ENCODE measurements around the gene RNF167. TPM values are rescaled to one million over a fixed set of nuclear protein-coding genes. Genes with fewer than 3 reads are reported as not detected.

The RNF167 gene
- total and polyA plus RNA-seq, 2 of the 13 experiments (the other 11 are each of a cell fraction or from before 2014, with no cell fraction given) = 44.1 to 45.4 TPM

DNA sequence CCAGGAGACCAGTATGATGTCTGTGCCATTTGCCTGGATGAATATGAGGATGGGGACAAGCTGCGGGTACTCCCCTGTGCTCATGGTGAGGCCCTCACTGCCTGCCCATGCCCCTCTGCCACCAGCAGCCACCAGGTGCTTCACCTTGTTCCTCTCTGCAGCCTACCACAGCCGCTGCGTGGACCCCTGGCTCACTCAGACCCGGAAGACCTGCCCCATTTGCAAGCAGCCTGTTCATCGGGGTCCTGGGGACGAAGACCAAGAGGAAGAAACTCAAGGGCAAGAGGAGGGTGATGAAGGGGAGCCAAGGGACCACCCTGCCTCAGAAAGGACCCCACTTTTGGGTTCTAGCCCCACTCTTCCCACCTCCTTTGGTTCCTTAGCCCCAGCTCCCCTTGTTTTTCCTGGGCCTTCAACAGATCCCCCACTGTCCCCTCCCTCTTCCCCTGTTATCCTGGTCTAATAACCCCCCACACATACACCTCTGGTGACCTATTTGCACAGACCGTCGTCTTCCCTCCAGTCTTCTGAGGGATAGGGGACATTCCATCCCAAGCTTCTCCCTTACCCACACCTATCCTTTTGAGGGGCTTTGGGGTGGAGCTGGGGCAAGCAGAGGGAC is 4.6 kb downstream of the RNF167 start:
- WGBS (ENCODE audit: low lambda C conversion rate) = 82% methylated on average over 7 of the region's 8 CpGs
- TF ChIP-seq RCOR2 (CRISPR knock-in tag; IDR thresholded peaks at IDR 0.05) (no peak), GATAD1 (CRISPR knock-in tag; IDR thresholded peaks at IDR 0.05) (no peak), NR2F2 (IDR thresholded peaks at IDR 0.05; ENCODE audit: borderline replicate concordance, low read depth) (no peak), NR2F1 (CRISPR knock-in tag; IDR thresholded peaks at IDR 0.05) (no peak), POLR2G (IDR thresholded peaks at IDR 0.05; ENCODE audit: low read depth, low read length) (peak; percentile 75), HOXA5 (CRISPR knock-in tag; IDR thresholded peaks at IDR 0.05) (no peak), ZNF564 (CRISPR knock-in tag; IDR thresholded peaks at IDR 0.05) (no peak), ZZZ3 (CRISPR knock-in tag; IDR thresholded peaks at IDR 0.05; ENCODE audit: borderline replicate concordance) (no peak), ZNF550 (CRISPR knock-in tag; IDR thresholded peaks at IDR 0.05; ENCODE audit: borderline replicate concordance) (no peak), SALL2 (CRISPR knock-in tag; IDR thresholded peaks at IDR 0.05) (no peak), ADNP (CRISPR knock-in tag; IDR thresholded peaks at IDR 0.05) (no peak), AKAP8 (CRISPR knock-in tag; IDR thresholded peaks at IDR 0.05) (peak; percentile 24; the same call in 1 of the 2 replicates), SIX1 (CRISPR knock-in tag; IDR thresholded peaks at IDR 0.05; ENCODE audit: borderline replicate concordance) (no peak)
- TF ChIP-seq, protein P1, sequence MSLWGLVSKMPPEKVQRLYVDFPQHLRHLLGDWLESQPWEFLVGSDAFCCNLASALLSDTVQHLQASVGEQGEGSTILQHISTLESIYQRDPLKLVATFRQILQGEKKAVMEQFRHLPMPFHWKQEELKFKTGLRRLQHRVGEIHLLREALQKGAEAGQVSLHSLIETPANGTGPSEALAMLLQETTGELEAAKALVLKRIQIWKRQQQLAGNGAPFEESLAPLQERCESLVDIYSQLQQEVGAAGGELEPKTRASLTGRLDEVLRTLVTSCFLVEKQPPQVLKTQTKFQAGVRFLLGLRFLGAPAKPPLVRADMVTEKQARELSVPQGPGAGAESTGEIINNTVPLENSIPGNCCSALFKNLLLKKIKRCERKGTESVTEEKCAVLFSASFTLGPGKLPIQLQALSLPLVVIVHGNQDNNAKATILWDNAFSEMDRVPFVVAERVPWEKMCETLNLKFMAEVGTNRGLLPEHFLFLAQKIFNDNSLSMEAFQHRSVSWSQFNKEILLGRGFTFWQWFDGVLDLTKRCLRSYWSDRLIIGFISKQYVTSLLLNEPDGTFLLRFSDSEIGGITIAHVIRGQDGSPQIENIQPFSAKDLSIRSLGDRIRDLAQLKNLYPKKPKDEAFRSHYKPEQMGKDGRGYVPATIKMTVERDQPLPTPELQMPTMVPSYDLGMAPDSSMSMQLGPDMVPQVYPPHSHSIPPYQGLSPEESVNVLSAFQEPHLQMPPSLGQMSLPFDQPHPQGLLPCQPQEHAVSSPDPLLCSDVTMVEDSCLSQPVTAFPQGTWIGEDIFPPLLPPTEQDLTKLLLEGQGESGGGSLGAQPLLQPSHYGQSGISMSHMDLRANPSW (CRISPR knock-in tag; IDR thresholded peaks at IDR 0.05; ENCODE audit: borderline replicate concordance) = no peak
- TF ChIP-seq, protein P2, sequence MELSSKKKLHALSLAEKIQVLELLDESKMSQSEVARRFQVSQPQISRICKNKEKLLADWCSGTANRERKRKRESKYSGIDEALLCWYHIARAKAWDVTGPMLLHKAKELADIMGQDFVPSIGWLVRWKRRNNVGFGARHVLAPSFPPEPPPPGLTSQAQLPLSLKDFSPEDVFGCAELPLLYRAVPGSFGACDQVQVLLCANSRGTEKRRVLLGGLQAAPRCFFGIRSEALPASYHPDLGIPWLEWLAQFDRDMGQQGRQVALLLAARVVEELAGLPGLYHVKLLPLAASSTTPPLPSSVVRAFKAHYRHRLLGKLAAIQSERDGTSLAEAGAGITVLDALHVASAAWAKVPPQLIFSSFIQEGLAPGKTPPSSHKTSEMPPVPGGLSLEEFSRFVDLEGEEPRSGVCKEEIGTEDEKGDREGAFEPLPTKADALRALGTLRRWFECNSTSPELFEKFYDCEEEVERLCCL (CRISPR knock-in tag; IDR thresholded peaks at IDR 0.05; ENCODE audit: borderline replicate concordance) = 0 out of 2 replicates have a peak, but pooled peaks have one; percentile 40
- TF ChIP-seq, protein P3, sequence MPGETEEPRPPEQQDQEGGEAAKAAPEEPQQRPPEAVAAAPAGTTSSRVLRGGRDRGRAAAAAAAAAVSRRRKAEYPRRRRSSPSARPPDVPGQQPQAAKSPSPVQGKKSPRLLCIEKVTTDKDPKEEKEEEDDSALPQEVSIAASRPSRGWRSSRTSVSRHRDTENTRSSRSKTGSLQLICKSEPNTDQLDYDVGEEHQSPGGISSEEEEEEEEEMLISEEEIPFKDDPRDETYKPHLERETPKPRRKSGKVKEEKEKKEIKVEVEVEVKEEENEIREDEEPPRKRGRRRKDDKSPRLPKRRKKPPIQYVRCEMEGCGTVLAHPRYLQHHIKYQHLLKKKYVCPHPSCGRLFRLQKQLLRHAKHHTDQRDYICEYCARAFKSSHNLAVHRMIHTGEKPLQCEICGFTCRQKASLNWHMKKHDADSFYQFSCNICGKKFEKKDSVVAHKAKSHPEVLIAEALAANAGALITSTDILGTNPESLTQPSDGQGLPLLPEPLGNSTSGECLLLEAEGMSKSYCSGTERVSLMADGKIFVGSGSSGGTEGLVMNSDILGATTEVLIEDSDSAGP (CRISPR knock-in tag; IDR thresholded peaks at IDR 0.05; ENCODE audit: borderline replicate concordance) = peak; percentile 34; the same call in 1 of the 2 replicates
- TF ChIP-seq, protein P4, sequence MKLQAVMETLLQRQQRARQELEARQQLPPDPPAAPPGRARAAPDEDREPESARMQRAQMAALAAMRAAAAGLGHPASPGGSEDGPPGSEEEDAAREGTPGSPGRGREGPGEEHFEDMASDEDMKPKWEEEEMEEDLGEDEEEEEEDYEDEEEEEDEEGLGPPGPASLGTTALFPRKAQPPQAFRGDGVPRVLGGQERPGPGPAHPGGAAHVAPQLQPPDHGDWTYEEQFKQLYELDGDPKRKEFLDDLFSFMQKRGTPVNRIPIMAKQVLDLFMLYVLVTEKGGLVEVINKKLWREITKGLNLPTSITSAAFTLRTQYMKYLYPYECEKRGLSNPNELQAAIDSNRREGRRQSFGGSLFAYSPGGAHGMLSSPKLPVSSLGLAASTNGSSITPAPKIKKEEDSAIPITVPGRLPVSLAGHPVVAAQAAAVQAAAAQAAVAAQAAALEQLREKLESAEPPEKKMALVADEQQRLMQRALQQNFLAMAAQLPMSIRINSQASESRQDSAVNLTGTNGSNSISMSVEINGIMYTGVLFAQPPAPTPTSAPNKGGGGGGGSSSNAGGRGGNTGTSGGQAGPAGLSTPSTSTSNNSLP (IDR thresholded peaks at IDR 0.05; ENCODE audit: low read depth, low read length) = no peak

More for the DNA sequence above, 4.6 kb downstream of the RNF167 start:
- ChIA-PET POLR2A (interaction anchor here (1.6 to 10.0 kb wide), 2 partner anchors 22 to 24 kb away, joined by 6 to 273 read pairs; partner anchors contain the start of gene SPAG7), CTCF (ENCODE audit: low intra/inter-chr PET ratio, low total read pairs) (no interaction called here)
- H2AFZ ChIP-seq (ENCODE audit: low read length) = no peak overlapping the region
- H3K4me2 ChIP-seq (ENCODE audit: low read depth, low read length) = no peak overlapping the region
- in situ Hi-C loops (cut with HindIII; ENCODE audit: extremely low pct_ligation_motif_present, low pct_unique_long_range_greater_than_20kb) = no loop called here
- H3K9ac ChIP-seq (ENCODE audit: insufficient read depth, low read depth, low read length) = no peak overlapping the region
- H3K4me3 ChIP-seq (replicated peaks in 1 of 3; ENCODE audit: insufficient read depth in 1 of 3, low read depth in 2 of 3, low read length in 3 of 3) = no peak overlapping the region
- H3K4me1 ChIP-seq (ENCODE audit: insufficient read depth, low read length) = peaks cover 38% of the 10 kb centered on the region
- H3K27me3 ChIP-seq (ENCODE audit: control insufficient read depth in 1 of 2, insufficient read depth in 2 of 2, low read length in 2 of 2) = no peaks in the 10 kb centered on the region; a peak in 1 of 5 replicates
- peak overlapping the region; percentile 38 for H3K27ac ChIP-seq (ENCODE audit: extremely low read length, insufficient read depth, low read length)
- BruUV-seq (replicated peaks) = no TSS peak
- no peak for ATAC-seq
- H3K9me3 ChIP-seq (ENCODE audit: low read length) = no peaks in the 10 kb centered on the region
- no peak for FAIRE-seq
- no peak for DNase-seq (ENCODE audit: low spot score)
- peaks cover 61% of the 10 kb centered on the region for H3K79me2 ChIP-seq (ENCODE audit: insufficient read depth, low read length)
- H4K20me1 ChIP-seq (ENCODE audit: insufficient read depth, low read length) = peaks cover 33% of the 10 kb centered on the region
- peaks cover 18 to 37% of the 10 kb centered on the region in 2 experiments for H3K36me3 ChIP-seq (replicated peaks in 1 of 2; ENCODE audit: control insufficient read depth in 1 of 2, insufficient read depth in 2 of 2, low read length in 2 of 2)
- intact Hi-C loops (cut with micrococcal nuclease; ENCODE audit: unreplicated experiment) = no loop called here

All from HepG2 (cell line).